HG02588 (cell line): ENCODE results near the gene DACT2.

Experiments
- ATAC-seq: cut with Tn5 transposase; IDR thresholded peaks from one replicate; pipeline ENCODE4 v1.9.1; 2021; ENCODE audit warnings: mild to moderate bottlenecking, moderate library complexity; ENCODE audit not compliant: unreplicated experiment

The DACT2 gene

DNA sequence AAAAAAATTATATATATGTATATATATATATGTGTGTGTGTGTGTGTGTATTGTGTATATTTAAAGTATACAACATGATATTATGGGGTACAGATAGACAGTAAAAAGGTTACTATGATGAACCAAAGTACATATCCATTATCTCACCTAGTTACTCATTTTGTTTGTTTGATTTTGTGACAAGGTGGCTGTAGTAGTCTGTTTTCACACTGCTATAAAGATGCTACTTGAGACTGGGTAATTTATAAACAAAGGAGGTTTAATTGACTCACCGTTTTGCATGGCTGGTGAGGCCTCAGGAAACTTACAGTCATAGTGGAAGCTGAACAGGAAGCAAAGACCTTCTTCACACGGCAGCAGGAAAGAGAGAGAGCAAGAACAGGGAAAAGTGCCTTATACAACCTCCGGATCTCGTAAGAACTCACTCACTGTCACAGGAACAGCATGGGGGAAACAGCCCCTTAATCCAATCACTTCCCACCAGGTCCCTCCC is 30.2 kb upstream of the DACT2 start:
- ATAC-seq = no peak

DNA sequence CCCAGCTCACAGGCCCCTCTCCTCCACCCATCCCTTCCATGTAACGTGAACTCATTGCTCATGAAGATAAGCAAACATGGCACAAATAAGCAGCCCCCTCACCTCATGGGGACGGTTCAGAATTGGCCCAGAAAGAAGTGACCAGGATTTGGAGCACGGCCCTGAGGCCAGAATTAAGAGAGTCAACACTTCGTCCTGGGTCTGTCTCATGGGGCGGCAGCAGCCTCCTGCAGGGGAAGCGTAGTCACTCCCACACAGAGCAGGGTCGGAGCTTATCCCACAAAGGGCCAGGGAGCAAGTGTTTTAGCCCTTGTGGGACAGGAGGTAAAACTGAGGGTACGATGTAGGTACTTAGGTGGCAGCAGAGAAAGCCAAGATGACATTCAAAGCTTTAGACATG is 28.6 kb upstream of the DACT2 start:
- ATAC-seq = no peak

DNA sequence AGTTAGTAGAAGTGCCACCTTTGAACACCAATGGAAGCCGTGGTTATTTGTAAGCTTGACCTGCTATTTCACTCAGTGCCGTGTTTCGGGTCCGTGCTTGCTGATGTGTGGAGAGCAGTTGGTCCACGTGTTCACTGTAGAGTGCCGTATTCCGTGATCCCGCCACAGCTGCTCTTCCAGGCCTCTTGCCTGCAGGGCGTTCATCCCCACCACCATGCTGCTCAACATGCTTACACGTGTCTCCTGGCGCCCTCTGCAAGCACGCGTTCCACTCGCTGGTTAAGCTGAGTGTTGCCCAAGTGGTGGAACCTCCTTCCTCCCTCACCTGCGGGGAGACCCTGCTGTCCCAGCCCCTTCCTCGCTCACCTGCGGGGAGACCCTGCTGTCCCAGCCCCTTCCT is 28.0 kb upstream of the DACT2 start:
- no peak for ATAC-seq

DNA sequence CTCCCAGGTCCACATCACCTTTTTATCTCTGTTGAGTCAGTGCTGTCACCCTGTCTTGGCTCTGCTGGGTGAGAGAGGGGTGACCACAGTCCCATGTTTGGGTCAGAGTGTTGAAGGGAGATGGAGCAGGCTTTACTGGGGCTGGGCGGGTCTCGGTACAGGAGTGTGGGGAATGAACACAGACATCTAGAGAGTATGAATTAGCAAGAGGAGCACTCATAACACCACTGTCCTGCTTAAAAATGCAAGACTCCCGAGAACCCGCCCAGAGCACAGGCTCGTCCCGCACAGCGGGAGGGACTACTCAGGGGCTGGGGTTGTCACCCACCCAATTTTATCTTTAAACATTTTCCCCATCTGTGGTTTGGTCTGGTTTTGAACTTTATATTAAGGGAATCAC is 27.5 kb upstream of the DACT2 start:
- no peak for ATAC-seq

DNA sequence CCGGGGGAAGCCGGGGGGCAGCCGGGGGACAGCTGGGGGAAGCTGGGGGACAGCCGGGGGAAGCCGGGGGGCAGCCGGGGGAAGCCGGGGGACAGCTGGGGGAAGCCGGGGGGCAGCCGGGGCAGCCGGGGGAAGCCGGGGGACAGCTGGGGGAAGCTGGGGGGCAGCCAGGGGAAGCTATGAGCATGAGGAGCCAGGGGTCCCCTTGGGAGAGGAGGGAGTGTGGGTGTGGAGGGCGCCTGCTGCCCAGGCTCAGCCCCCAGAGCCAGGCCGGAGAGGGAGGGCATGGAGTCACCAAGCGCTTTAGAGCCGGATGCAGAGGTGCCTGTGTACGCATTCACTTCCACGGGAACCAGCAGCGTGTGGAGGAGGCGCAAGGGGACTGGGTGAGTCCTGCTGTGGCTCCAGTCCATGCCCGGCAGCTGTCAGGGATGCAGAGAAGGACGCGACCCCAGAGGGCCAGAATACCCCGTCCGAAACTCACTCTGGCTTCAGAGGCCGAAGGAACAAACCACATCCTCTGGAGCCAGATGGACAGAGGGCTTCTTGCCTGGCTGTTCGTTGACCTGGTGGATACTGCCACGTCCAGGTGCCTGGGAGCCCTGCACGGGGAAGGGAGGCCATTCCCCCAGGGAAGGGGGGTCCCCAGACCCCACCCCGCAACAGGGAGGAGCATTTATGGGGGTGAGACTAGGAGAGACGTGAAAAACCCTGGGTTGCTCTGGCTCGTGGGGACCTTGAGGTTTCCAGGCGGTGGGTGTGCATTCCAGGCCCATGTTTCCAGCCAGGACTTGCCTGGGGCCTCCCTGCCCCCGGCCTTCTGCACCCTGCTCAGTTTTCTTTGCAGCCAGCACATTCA is 26.5 kb upstream of the DACT2 start:
- no peak for ATAC-seq

DNA sequence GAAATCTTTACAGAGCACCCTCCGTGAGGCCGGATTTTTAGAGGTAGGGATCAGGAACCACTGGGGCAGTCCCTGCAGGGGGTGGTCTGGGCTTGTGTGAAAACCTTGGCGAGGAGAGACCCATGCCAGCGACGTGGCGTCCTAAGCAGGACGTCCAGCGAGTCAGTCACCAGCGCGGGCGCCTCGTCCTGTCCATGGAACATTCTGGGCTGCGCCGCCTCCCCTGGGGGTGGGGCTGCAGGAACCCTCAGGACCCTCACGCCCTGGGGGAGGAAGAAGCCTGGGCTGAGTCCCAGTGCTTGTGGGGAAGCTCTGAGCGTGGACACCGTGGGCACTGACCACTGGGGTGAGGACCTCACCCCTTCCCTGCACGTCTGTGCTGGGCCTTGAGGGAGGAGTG is 25.7 kb upstream of the DACT2 start:
- ATAC-seq = no peak

DNA sequence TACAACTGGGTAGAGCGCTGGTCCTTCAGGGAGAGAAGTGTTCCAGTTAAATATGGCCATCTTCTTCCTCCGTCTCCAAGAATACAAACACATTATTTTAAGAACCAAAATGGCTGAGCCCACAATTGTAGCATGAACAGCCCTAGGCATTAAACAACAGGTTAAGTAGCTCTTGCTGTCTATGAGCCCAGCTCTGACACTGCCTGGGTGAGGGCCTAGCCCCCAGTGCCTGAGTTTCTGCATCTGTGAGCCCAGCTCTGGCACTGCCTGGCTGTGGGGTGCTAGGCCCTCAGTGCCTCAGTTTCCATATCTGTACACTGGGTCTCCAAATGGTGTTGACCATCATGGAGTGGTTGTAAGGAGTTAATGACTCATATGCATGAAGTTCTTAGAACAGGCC is 24.8 kb upstream of the DACT2 start:
- no peak for ATAC-seq

DNA sequence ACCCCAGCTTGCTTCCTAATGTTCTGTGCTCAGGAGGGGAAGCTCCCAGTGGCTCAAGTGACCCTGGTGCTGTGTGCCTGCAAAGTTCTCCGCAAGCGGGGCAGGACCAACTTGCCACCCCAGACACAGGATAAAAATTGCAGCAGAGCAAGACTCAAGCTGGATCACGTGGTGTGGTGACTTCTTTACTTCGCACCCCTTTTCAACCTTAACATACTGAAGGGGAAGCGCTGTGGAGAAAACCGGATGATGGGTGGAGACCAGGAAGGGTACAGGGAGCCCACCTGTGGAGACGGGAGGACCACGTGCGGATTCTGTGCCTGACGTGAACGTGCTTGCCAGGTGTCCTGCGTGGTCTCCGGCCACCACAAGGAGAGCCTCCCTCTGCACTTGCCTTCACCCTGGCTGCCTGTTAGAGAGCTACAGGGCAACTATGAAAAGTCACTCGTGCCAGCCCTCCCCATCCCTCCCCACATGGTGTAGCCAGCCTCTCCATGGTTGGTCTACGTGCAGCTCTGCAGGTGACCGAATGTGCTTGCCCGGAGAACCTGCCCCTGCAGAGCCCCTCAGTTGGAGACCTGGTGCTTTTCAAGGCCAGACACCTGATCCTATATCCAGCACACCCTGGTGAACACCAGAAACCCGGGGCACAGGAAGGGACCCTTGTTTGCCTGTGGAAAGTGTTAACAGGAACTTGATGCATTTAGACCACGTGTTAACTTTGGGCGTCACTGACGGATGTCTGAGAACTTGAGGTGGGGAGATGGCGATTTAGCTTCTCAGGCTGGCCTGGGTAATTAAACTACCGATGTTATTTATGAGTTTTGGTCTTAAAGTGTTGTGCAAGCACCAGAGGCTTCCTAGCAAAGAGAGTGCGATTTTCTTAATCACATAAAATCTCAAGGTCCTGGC is 23.9 kb upstream of the DACT2 start:
- ATAC-seq = no peak

DNA sequence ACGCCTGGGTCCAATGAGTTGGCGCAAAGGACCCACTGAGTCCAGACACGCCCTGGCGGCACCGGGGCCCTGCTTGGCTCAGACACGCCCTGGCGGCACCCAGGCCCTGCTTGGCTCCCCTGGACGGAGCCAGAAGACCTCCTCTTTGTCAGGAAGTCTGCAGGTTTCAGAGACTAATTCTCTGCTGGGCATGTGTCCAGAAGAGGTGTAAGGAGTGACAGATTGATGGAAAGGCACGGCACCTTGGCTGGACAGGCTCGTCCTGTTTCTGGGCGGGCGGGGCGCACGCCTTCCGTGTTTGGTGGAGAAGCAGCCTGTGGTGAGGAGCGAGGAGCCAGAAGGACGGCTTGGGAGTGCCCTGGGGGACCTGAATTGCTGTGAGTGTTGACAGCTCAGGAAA is 23.1 kb upstream of the DACT2 start:
- ATAC-seq = no peak

DNA sequence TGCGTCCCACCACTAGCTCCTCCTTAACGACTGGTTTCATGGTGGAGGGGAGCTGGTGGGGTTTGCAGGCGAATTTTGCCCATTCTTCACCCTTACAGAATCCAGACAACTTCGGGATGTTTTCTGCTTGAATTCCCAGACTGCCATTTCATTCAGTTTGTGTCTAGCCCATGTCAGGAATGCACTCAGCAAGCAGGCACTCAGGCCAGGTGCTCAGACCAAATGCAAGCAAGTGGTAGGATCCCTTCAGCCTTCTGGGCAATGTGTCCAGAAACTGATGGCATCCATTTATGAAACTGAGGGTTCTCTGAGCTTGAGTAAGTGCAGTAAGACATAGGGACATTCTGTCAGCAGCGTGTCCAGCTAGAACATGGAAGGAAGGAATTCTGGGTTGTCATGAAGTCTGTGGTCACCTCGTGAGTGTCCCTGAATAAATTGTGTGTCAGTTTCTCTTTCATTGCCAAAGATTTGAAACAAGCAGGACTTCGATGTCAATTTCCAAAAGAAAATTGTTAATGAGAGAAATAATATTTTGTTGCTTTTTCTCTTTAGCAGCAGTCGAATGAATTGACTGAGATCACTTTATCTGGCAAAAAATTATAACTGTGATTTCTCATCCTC is 21.8 kb upstream of the DACT2 start:
- no peak for ATAC-seq

DNA sequence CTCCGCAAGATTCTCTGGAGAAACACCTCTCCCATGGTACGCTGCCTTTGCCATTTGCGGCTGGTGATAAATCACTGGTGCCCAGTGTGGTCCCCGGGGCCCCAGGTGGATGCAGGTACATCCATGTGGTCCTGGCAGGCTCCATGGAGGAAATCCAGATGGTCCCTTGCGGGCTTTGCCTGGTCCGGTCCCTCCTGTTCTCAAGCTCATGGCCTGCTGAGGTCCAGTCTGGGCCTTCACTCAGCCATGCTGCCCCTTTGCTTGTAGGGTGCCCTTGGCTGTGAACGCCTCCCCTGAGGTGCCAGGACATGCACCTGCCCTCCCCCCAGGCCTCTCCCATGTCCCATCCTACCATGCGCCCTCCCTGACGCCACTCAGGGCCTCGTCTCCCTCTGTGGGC is 21.2 kb upstream of the DACT2 start:
- ATAC-seq = no peak

DNA sequence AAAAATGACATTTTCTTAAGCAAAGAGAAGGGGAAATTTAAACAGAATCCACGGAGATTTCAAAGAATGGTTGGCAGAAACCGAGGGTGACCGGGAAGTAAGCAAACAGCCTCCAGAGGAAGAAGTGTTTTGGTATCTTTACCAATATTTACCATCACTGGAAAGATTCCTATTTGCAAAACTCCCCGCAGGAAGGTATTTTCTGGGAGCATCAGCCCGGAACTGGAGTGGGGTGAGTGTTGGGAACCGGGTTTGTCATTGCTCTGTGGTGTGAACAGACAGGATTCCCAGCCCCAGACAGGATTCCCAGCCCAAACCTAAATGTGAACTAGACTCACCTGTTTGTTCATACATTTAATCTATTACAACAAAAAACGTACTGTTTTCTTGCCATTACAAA is 19.2 kb upstream of the DACT2 start:
- ATAC-seq = no peak

DNA sequence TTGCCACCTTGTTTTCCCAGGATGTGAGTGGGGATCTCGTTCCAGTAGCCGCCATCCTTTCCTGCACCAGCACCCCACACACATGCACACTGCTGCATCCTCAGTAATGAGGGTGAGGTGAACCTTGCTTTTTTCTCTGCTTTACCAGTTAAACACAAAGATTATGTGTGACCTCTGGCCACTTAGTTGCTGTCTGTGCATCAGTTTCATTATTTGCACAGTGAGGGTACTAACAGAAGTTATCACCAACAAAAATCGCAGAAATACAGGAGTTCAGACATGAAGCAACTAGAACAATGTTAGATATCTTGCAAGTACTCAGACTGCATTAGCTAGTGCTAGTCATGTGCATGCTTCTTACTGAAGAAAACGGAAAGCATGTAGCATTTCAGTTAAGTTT is 17.4 kb upstream of the DACT2 start:
- ATAC-seq = no peak

DNA sequence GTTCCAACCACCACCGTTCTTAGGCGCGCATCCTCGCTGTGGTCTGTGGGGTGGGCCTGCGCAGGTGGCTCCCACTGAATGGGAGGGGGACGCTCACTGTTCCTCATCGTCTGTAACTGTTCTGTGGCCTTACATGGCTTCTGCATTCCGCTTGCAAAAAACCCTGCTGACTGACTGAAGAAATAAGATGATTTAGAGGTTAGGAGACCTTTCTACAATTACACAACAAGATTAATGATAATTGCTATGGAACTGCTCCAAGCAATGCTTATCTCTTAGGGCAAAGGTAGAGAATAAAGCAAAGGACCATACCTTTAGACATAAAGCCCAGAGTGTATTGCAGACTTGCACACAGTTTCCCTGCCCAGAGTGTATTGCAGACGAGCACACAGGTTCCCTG is 14.4 kb upstream of the DACT2 start:
- no peak for ATAC-seq

DNA sequence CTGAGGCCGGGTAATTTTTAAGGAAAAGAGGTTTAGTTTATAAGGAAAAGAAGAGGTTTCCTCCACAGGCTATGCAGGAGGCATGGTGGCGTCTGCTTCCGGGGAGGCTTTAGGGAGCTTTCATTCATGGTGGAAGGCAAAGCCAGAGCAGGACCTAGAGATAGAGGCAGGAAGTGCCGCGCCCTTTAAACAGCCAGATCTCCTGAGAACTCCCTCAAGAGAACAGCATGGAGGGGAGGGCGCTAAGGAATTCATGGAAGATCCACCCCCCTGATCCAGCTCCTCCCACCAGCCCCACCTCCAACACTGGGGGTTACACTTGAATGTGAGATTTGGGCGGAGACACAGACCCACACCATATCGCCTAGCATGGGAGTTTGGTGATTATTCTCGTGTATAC is 13.9 kb upstream of the DACT2 start:
- ATAC-seq = no peak

DNA sequence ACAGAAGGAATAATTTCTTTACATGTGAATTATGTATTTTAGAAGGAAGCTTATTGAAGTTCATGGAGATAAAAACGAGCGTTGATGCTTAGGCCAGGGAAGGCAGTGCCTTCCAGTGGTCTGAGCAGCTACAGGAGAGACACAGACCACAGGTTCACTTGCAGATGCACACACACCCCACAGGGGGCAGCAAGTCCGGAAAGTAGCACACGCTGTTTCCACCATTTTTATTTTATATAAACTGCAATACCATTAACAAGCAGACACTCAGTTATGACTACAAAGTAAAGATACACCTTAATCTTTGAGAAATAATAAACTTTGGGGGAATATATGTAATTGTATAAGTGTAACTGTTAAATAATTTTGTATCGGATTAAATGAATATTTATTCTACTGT is 13.5 kb upstream of the DACT2 start:
- no peak for ATAC-seq

DNA sequence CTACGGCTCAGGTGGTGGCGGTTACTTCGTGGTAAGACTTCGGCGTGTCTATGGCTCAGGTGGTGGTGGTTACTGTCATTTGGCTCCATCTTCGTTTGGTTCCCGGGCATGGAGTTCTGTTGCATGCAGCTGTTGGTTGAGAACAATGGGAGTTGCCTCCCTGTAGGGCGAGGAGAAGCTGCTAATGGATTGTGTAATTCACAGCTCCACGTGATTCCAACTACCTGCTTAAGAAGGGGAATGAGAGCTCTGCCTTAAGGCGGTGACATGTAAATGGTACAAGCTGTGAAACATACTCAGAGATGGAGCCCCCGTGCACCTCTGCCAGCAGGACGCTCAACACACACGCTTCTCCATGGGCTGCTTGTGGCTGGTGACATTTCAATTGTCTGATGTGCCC is 12.4 kb upstream of the DACT2 start:
- ATAC-seq = no peak

DNA sequence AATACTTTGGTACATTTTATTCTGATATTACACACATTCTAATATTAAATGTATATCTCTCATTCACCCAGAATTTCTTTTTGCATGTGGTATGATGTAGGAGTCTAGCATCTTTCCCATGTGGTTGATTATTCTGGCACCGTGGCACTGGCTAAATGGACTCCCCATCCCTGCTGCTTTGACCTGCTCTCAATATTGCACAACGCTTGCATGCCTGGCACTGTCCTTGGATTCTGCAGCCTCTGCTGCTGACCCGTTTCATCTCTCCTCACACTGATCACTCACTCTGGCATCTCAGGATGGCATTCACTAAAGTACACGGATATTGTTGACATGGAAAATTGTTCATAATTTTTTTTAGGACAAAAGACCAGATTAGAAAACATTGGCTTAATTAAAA is 11.5 kb upstream of the DACT2 start:
- ATAC-seq = no peak

DNA sequence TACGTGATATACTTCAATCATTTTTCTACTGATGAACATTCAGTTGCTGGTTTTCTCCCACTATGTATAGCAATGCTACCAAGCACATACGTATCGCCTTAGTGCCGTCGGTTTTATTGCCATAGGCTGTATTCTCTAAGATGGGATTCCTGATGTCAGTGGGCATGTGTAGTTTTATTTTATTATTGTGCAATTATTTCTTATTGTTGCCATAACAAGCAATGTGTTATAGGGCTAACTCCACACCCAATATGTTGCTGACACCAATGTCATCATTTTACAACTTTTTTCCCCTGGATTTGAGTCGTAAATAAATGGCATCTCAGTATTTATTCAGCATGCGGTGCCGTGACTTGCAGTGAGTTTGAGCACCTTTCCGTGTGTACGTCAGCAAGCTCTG is 10.8 kb upstream of the DACT2 start:
- ATAC-seq = no peak

DNA sequence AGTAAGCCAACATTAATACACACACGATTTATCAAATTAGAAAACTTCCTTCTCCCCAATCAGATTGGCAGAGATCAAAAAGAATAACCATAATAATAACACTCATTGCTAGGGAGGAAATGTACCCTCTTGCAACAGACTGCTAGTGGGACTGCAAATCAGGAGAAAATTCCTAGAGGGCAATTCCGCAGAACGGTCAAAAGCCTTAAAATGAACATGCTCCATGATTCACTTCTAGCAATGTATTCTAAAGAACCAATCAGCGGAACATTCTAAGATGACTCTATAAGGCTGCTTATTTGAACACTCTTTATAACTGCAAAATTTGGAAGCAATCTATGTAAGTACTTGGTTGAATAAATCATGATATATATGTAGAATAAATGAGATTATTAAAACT is 8.5 kb upstream of the DACT2 start:
- ATAC-seq = no peak
